HG02678 (cell line): ENCODE measurements around the gene CTAGE8.
"Not testable (repeated sequence)": the region's sequence is repeated elsewhere in the genome, so short reads cannot be mapped to it uniquely, and the experiment has no call there.

Source experiments
- ATAC-seq: cut with Tn5 transposase; IDR thresholded peaks from one replicate; pipeline ENCODE4 v1.9.1; 2021; ENCODE audit warnings: mild to moderate bottlenecking, moderate library complexity; ENCODE audit not compliant: unreplicated experiment

Gene CTAGE8

GRCh38 chr7:144259067-144259466, 10.0 kb downstream of the CTAGE8 start:
- not testable (repeated sequence) for ATAC-seq

- no peak for ATAC-seq
Measured at GRCh38 chr7:144256112-144256511, 13.0 kb downstream of the CTAGE8 start.

- no peak for ATAC-seq
Measured at GRCh38 chr7:144255471-144255897, 13.6 kb downstream of the CTAGE8 start.

- not testable (repeated sequence) for ATAC-seq
Measured at GRCh38 chr7:144252307-144252706, 16.8 kb downstream of the CTAGE8 start.

- ATAC-seq = not testable (repeated sequence)
Measured at GRCh38 chr7:144247674-144248330, 21.3 kb downstream of the CTAGE8 start.

GRCh38 chr7:144246967-144247366, 22.1 kb downstream of the CTAGE8 start:
- ATAC-seq = not testable (repeated sequence)

- not testable (repeated sequence) for ATAC-seq
Measured at GRCh38 chr7:144245372-144245771, 23.7 kb downstream of the CTAGE8 start.

- not testable (repeated sequence) for ATAC-seq
Measured at GRCh38 chr7:144239365-144239764, 29.7 kb downstream of the CTAGE8 start, which contains the start of gene OR2A42. TSS of gene OR2A42 (minus strand) at chr7:144239605. CDS start at chr7:144232843, 6,762 bp downstream.

GRCh38 chr7:144238530-144239082, 30.5 kb downstream of the CTAGE8 start:
- not testable (repeated sequence) for ATAC-seq

GRCh38 chr7:144233039-144233438, 36.0 kb downstream of the CTAGE8 start:
- not testable (repeated sequence) for ATAC-seq

GRCh38 chr7:144231027-144231426, 38.1 kb downstream of the CTAGE8 start:
- ATAC-seq = not testable (repeated sequence)

- ATAC-seq = not testable (repeated sequence)
Measured at GRCh38 chr7:144228810-144229209, 40.3 kb downstream of the CTAGE8 start.

- ATAC-seq = not testable (repeated sequence)
Measured at GRCh38 chr7:144226866-144227265, 42.2 kb downstream of the CTAGE8 start.

GRCh38 chr7:144223675-144224074, 45.4 kb downstream of the CTAGE8 start:
- ATAC-seq = not testable (repeated sequence)

GRCh38 chr7:144220531-144220930, 48.6 kb downstream of the CTAGE8 start:
- ATAC-seq = not testable (repeated sequence)

- ATAC-seq = peak; percentile 60
Measured at GRCh38 chr7:144219149-144219548, 49.9 kb downstream of the CTAGE8 start.

GRCh38 chr7:144218581-144218980, 50.5 kb downstream of the CTAGE8 start:
- not testable (repeated sequence) for ATAC-seq

GRCh38 chr7:144217200-144217599, 51.9 kb downstream of the CTAGE8 start:
- ATAC-seq = not testable (repeated sequence)
